Calu3 (cell line): ENCODE results near the gene GMDS. TPM values are rescaled to one million over a fixed set of nuclear protein-coding genes. Genes with fewer than 3 reads are reported as not detected.

Experiments used
- BruUV-seq: library from RNA; stranded (reverse); fragments of 400-500 nt; replicated peaks from 2 replicates; lab custom pipeline; 2021; lab: Mats Ljungman, UMichigan
- CTCF ChIA-PET: fragments of 300-600 bp; sonication (Branson Sonifier 250); formaldehyde crosslinking; loops from one replicate; lab custom pipeline; 2022; ENCODE audit warnings: antibody characterized with exemption; lab: Charles Lee
- DNase-seq: peaks from one replicate; pipeline ENCODE4 v3.0.0; 2022
- H3K27ac Mint-ChIP-seq: one replicate; pipeline ENCODE4 v1.8.0; 2022; ENCODE audit warnings: mixed read lengths; ENCODE audit not compliant: unreplicated experiment
- H3K27me3 Mint-ChIP-seq: one replicate; pipeline ENCODE4 v1.8.0; 2022; ENCODE audit warnings: mixed read lengths; ENCODE audit not compliant: unreplicated experiment
- H3K36me3 Mint-ChIP-seq: one replicate; pipeline ENCODE4 v1.8.0; 2022; ENCODE audit warnings: mild to moderate bottlenecking, moderate library complexity, mixed read lengths; ENCODE audit not compliant: insufficient read depth, unreplicated experiment
- H3K4me1 Mint-ChIP-seq: one replicate; pipeline ENCODE4 v1.8.0; 2022; ENCODE audit warnings: mild to moderate bottlenecking, low read depth, mixed read lengths; ENCODE audit not compliant: unreplicated experiment
- H3K4me3 Mint-ChIP-seq: one replicate; pipeline ENCODE4 v1.8.0; 2022; ENCODE audit warnings: mild to moderate bottlenecking, low read depth, moderate library complexity, mixed read lengths; ENCODE audit not compliant: unreplicated experiment
- H3K9me3 Mint-ChIP-seq: one replicate; pipeline ENCODE4 v1.8.0; 2022; ENCODE audit warnings: low read depth, mixed read lengths; ENCODE audit not compliant: unreplicated experiment
- intact Hi-C: fragments of 100-400 bp; cut with micrococcal nuclease; formaldehyde crosslinking; loops from one replicate; pipeline ENCODE4 v1.10.0; 2022; ENCODE audit not compliant: unreplicated experiment
- total RNA-seq: library from RNA; stranded (reverse); gene quantifications from 2 replicates; pipeline ENCODE4 v1.2.3, GENCODE V29; 2022
- TF ChIP-seq, protein P1 (sequence below): fragments of 200-600 bp; IDR thresholded peaks from one replicate; pipeline ENCODE4 v1.8.0; 2022; ENCODE audit warnings: antibody characterized with exemption; ENCODE audit not compliant: unreplicated experiment

The GMDS gene
- total RNA-seq, 1 experiment from 2014 or later: 58.2 TPM

DNA sequence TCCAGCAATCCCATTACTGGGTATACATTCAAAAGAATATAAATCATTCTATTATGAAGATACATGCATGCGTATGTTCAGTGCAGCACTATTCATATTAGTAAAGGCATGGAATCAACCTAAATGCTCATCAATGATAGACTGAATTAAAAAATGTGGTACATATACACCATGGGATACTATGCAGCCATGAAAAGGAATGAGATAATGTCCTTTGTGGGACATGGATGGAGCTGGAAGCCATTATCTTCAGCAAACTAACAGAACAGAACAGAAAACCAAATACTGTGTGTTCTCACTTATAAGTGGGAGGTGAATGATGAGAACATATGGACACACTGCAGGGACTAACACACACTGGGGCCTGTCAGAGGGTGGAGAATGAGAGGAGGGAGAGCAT lies 261.6 kb downstream of the GMDS start:
- peaks cover 6% of the 10 kb centered on the region for H3K9me3 Mint-ChIP-seq
- no TSS peak for BruUV-seq
- TF ChIP-seq, protein P1, sequence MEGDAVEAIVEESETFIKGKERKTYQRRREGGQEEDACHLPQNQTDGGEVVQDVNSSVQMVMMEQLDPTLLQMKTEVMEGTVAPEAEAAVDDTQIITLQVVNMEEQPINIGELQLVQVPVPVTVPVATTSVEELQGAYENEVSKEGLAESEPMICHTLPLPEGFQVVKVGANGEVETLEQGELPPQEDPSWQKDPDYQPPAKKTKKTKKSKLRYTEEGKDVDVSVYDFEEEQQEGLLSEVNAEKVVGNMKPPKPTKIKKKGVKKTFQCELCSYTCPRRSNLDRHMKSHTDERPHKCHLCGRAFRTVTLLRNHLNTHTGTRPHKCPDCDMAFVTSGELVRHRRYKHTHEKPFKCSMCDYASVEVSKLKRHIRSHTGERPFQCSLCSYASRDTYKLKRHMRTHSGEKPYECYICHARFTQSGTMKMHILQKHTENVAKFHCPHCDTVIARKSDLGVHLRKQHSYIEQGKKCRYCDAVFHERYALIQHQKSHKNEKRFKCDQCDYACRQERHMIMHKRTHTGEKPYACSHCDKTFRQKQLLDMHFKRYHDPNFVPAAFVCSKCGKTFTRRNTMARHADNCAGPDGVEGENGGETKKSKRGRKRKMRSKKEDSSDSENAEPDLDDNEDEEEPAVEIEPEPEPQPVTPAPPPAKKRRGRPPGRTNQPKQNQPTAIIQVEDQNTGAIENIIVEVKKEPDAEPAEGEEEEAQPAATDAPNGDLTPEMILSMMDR: no peak
- H3K36me3 Mint-ChIP-seq: peaks cover 5% of the 10 kb centered on the region
- CTCF ChIA-PET: no interaction called here
- DNase-seq: no peak
- H3K27me3 Mint-ChIP-seq: no peaks in the 10 kb centered on the region
- no peak overlapping the region for H3K27ac Mint-ChIP-seq
- no peak overlapping the region for H3K4me3 Mint-ChIP-seq
- intact Hi-C loops: no loop called here
- no peaks in the 10 kb centered on the region for H3K4me1 Mint-ChIP-seq

DNA sequence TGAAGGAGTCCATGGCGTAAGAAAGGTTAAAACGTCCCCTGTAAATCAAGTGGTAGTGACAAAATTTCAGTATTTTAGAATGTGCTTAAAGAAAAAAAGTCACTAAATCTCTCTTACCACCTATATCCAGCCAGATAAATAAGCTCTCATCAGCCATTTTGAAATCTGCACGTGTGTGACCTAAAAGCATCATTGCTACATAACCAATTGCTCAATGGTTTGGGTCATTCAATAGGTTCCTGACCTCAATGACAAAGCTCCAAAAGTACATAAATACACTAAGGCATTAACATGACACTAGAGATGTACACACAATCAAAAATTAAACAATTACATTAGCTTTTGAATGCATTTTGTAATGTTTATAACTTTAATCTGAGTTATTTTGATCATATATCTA lies 272.4 kb downstream of the GMDS start:
- no peak for DNase-seq
- no peaks in the 10 kb centered on the region for H3K4me1 Mint-ChIP-seq
- no peak overlapping the region for H3K27ac Mint-ChIP-seq
- H3K27me3 Mint-ChIP-seq: no peaks in the 10 kb centered on the region
- intact Hi-C loops: no loop called here
- BruUV-seq: no TSS peak
- H3K9me3 Mint-ChIP-seq: no peaks in the 10 kb centered on the region
- H3K4me3 Mint-ChIP-seq: no peak overlapping the region
- TF ChIP-seq, protein P1: no peak
- no peaks in the 10 kb centered on the region for H3K36me3 Mint-ChIP-seq
- CTCF ChIA-PET: no interaction called here

DNA sequence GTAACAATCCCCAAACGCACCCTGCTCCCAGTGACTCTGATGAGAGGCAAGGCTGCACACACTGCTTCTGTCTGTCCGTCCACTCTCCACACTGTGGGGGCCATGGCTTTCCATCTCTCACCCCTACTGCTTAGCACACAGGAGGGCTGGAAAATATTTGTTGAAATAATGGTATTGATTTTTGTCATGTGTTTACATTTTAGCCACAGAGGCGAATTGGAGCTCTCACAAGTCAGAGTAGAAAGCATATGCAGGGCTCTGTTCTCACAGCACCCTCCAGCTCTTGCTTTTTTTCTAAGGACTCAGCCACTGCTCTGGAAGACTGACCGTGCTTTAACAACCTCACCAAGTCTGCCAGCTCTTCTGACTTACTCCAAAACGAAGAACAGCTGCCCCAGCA lies 273.8 kb downstream of the GMDS start:
- no peaks in the 10 kb centered on the region for H3K9me3 Mint-ChIP-seq
- no peaks in the 10 kb centered on the region for H3K4me1 Mint-ChIP-seq
- H3K36me3 Mint-ChIP-seq: no peaks in the 10 kb centered on the region
- TF ChIP-seq, protein P1: no peak
- CTCF ChIA-PET: no interaction called here
- no peak for DNase-seq
- no TSS peak for BruUV-seq
- no peaks in the 10 kb centered on the region for H3K27me3 Mint-ChIP-seq
- no peak overlapping the region for H3K4me3 Mint-ChIP-seq
- no peak overlapping the region for H3K27ac Mint-ChIP-seq
- intact Hi-C loops: no loop called here

DNA sequence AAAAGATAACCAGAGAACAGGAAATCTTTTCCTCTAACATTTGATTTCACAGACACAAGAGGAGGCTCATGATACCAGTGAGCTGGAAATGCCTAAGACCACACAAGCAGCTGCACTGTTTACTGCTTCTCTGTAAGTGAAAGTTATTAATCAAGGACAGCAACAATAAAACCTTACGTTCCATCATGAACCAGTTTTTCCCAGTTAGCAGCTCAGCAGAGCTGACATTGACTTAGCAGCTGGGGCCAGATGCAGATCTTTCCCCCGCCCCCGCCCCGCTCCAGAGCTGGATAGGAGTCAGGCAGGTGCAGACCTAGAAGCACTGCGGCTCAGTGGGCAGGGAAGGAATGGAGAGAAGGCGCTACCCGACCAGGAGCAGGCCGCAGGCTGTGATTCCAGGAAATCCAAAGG lies 275.2 kb downstream of the GMDS start:
- H3K9me3 Mint-ChIP-seq: no peaks in the 10 kb centered on the region
- TF ChIP-seq, protein P1: no peak

More for the DNA sequence above, 275.2 kb downstream of the GMDS start:
- no peaks in the 10 kb centered on the region for H3K4me1 Mint-ChIP-seq
- intact Hi-C loops: no loop called here
- no peaks in the 10 kb centered on the region for H3K36me3 Mint-ChIP-seq
- no TSS peak for BruUV-seq
- CTCF ChIA-PET: no interaction called here
- no peak for DNase-seq
- H3K27ac Mint-ChIP-seq: no peak overlapping the region
- H3K4me3 Mint-ChIP-seq: no peak overlapping the region
- no peaks in the 10 kb centered on the region for H3K27me3 Mint-ChIP-seq
